Measurements from ENCODE around the gene SZT2.

SZT2 gene

GRCh38 chr1:43351421-43352350 is 38.0 kb upstream of the SZT2 start:
- no peak overlapping the region for H3K9ac ChIP-seq (ENCODE audit: low read depth, low read length)
- peaks cover 19% of the 10 kb centered on the region for H3K4me1 ChIP-seq (ENCODE audit: control insufficient read depth, insufficient read depth, low read length)
- no peak overlapping the region for H3K4me3 ChIP-seq (ENCODE audit: low read depth, low read length)
- no peaks in the 10 kb centered on the region for H3K9me3 ChIP-seq (ENCODE audit: control insufficient read depth, insufficient read depth, low read length)
- no peaks in the 10 kb centered on the region for H3K36me3 ChIP-seq (ENCODE audit: control insufficient read depth, insufficient read depth, low read length)
- peaks cover 12% of the 10 kb centered on the region for H3K27me3 ChIP-seq (ENCODE audit: control insufficient read depth, insufficient read depth, low read length)
- H3K27ac ChIP-seq (ENCODE audit: low read depth, low read length) = no peak overlapping the region

GRCh38 chr1:43352351-43352705 is 37.4 kb upstream of the SZT2 start:
- peaks cover 9% of the 10 kb centered on the region for H3K27me3 ChIP-seq (ENCODE audit: control insufficient read depth, insufficient read depth, low read length)
- H3K4me1 ChIP-seq (ENCODE audit: control insufficient read depth, insufficient read depth, low read length) = peaks cover 19% of the 10 kb centered on the region
- H3K36me3 ChIP-seq (ENCODE audit: control insufficient read depth, insufficient read depth, low read length) = no peaks in the 10 kb centered on the region
- no peak overlapping the region for H3K4me3 ChIP-seq (ENCODE audit: low read depth, low read length)
- H3K9ac ChIP-seq (ENCODE audit: low read depth, low read length) = no peak overlapping the region
- no peaks in the 10 kb centered on the region for H3K9me3 ChIP-seq (ENCODE audit: control insufficient read depth, insufficient read depth, low read length)
- no peak overlapping the region for H3K27ac ChIP-seq (ENCODE audit: low read depth, low read length)

GRCh38 chr1:43352881-43353280 is 36.8 kb upstream of the SZT2 start:
- H3K9ac ChIP-seq (ENCODE audit: low read depth, low read length) = no peak overlapping the region
- H3K36me3 ChIP-seq (ENCODE audit: control insufficient read depth, insufficient read depth, low read length) = no peaks in the 10 kb centered on the region
- no peaks in the 10 kb centered on the region for H3K9me3 ChIP-seq (ENCODE audit: control insufficient read depth, insufficient read depth, low read length)
- H3K27me3 ChIP-seq (ENCODE audit: control insufficient read depth, insufficient read depth, low read length) = peaks cover 3% of the 10 kb centered on the region
- H3K4me3 ChIP-seq (ENCODE audit: low read depth, low read length) = no peak overlapping the region
- H3K27ac ChIP-seq (ENCODE audit: low read depth, low read length) = no peak overlapping the region
- peaks cover 17% of the 10 kb centered on the region for H3K4me1 ChIP-seq (ENCODE audit: control insufficient read depth, insufficient read depth, low read length)

GRCh38 chr1:43354471-43354870 is 35.2 kb upstream of the SZT2 start:
- Histone ChIP-seq H3K4me1 (ENCODE audit: control insufficient read depth, insufficient read depth, low read length) (peaks cover 10% of the 10 kb centered on the region), H3K9me3 (ENCODE audit: control insufficient read depth, insufficient read depth, low read length) (no peaks in the 10 kb centered on the region), H3K4me3 (ENCODE audit: low read depth, low read length) (no peak overlapping the region), H3K36me3 (ENCODE audit: control insufficient read depth, insufficient read depth, low read length) (peaks cover 1% of the 10 kb centered on the region; the same call in 1 of the 2 replicates), H3K27ac (ENCODE audit: low read depth, low read length) (no peak overlapping the region), H3K27me3 (ENCODE audit: control insufficient read depth, insufficient read depth, low read length) (no peaks in the 10 kb centered on the region), H3K9ac (ENCODE audit: low read depth, low read length) (no peak overlapping the region)

GRCh38 chr1:43354936-43355335 is 34.8 kb upstream of the SZT2 start:
- Histone ChIP-seq H3K27me3 (ENCODE audit: control insufficient read depth, insufficient read depth, low read length) (no peaks in the 10 kb centered on the region), H3K27ac (ENCODE audit: low read depth, low read length) (no peak overlapping the region), H3K9ac (ENCODE audit: low read depth, low read length) (no peak overlapping the region), H3K36me3 (ENCODE audit: control insufficient read depth, insufficient read depth, low read length) (peaks cover 6% of the 10 kb centered on the region), H3K4me1 (ENCODE audit: control insufficient read depth, insufficient read depth, low read length) (peaks cover 9% of the 10 kb centered on the region), H3K9me3 (ENCODE audit: control insufficient read depth, insufficient read depth, low read length) (no peaks in the 10 kb centered on the region), H3K4me3 (ENCODE audit: low read depth, low read length) (no peak overlapping the region)

- H3K4me1 ChIP-seq (ENCODE audit: control insufficient read depth, insufficient read depth, low read length) = peaks cover 15% of the 10 kb centered on the region
- H3K9me3 ChIP-seq (ENCODE audit: control insufficient read depth, insufficient read depth, low read length) = no peaks in the 10 kb centered on the region
- no peak overlapping the region for H3K27ac ChIP-seq (ENCODE audit: low read depth, low read length)
- H3K9ac ChIP-seq (ENCODE audit: low read depth, low read length) = no peak overlapping the region
- no peaks in the 10 kb centered on the region for H3K27me3 ChIP-seq (ENCODE audit: control insufficient read depth, insufficient read depth, low read length)
- no peak overlapping the region for H3K4me3 ChIP-seq (ENCODE audit: low read depth, low read length)
- H3K36me3 ChIP-seq (ENCODE audit: control insufficient read depth, insufficient read depth, low read length) = peaks cover 29% of the 10 kb centered on the region
These were observed 32.4 kb upstream of the SZT2 start for GRCh38 chr1:43357251-43357650.

GRCh38 chr1:43358121-43358745 is 31.5 kb upstream of the SZT2 start:
- Histone ChIP-seq H3K9me3 (ENCODE audit: control insufficient read depth, insufficient read depth, low read length) (no peaks in the 10 kb centered on the region), H3K27me3 (ENCODE audit: control insufficient read depth, insufficient read depth, low read length) (no peaks in the 10 kb centered on the region), H3K4me1 (ENCODE audit: control insufficient read depth, insufficient read depth, low read length) (peaks cover 15% of the 10 kb centered on the region), H3K4me3 (ENCODE audit: low read depth, low read length) (peak overlapping the region; percentile 76), H3K36me3 (ENCODE audit: control insufficient read depth, insufficient read depth, low read length) (peaks cover 38% of the 10 kb centered on the region), H3K27ac (ENCODE audit: low read depth, low read length) (peak overlapping the region; percentile 94), H3K9ac (ENCODE audit: low read depth, low read length) (peak overlapping the region; percentile 82)

GRCh38 chr1:43358746-43359693 is 30.7 kb upstream of the SZT2 start, which contains the start of gene CDC20:
Gene CDC20 (plus strand): TSS chr1:43358981. CDS start chr1:43359216, 235 bp downstream.
- Histone ChIP-seq H3K9ac (ENCODE audit: low read depth, low read length) (peak within 1 kb of the TSS; percentile 91), H3K4me1 (ENCODE audit: control insufficient read depth, insufficient read depth, low read length) (peaks cover 15% of the 10 kb centered on the region), H3K27ac (ENCODE audit: low read depth, low read length) (peak within 1 kb of the TSS; percentile 94), H3K4me3 (ENCODE audit: low read depth, low read length) (peak within 1 kb of the TSS; percentile 94), H3K27me3 (ENCODE audit: control insufficient read depth, insufficient read depth, low read length) (no peaks in the 10 kb centered on the region), H3K36me3 (ENCODE audit: control insufficient read depth, insufficient read depth, low read length) (peaks cover 46% of the 10 kb centered on the region), H3K9me3 (ENCODE audit: control insufficient read depth, insufficient read depth, low read length) (no peaks in the 10 kb centered on the region)

- H3K4me1 ChIP-seq (ENCODE audit: control insufficient read depth, insufficient read depth, low read length) = peaks cover 15% of the 10 kb centered on the region
- H3K27ac ChIP-seq (ENCODE audit: low read depth, low read length) = peak overlapping the region; percentile 86
- peaks cover 53% of the 10 kb centered on the region for H3K36me3 ChIP-seq (ENCODE audit: control insufficient read depth, insufficient read depth, low read length)
- no peaks in the 10 kb centered on the region for H3K9me3 ChIP-seq (ENCODE audit: control insufficient read depth, insufficient read depth, low read length)
- peak overlapping the region; percentile 91; the same call in 1 of the 2 replicates for H3K9ac ChIP-seq (ENCODE audit: low read depth, low read length)
- H3K27me3 ChIP-seq (ENCODE audit: control insufficient read depth, insufficient read depth, low read length) = no peaks in the 10 kb centered on the region
- H3K4me3 ChIP-seq (ENCODE audit: low read depth, low read length) = peak overlapping the region; percentile 94
These were observed 30.0 kb upstream of the SZT2 start for GRCh38 chr1:43359696-43360095.

- Histone ChIP-seq H3K27ac (ENCODE audit: low read depth, low read length) (no peak overlapping the region), H3K9me3 (ENCODE audit: control insufficient read depth, insufficient read depth, low read length) (no peaks in the 10 kb centered on the region), H3K27me3 (ENCODE audit: control insufficient read depth, insufficient read depth, low read length) (no peaks in the 10 kb centered on the region), H3K36me3 (ENCODE audit: control insufficient read depth, insufficient read depth, low read length) (peaks cover 61% of the 10 kb centered on the region), H3K9ac (ENCODE audit: low read depth, low read length) (no peak overlapping the region), H3K4me1 (ENCODE audit: control insufficient read depth, insufficient read depth, low read length) (peaks cover 16% of the 10 kb centered on the region), H3K4me3 (ENCODE audit: low read depth, low read length) (peak overlapping the region; percentile 94)
These were observed 29.1 kb upstream of the SZT2 start for GRCh38 chr1:43360616-43361015.
